Type B pancreatic cell (in vitro differentiated cells): ENCODE measurements around the gene JPH3. TPM values are rescaled to one million over a fixed set of nuclear protein-coding genes. Genes with fewer than 3 reads are reported as not detected.

Experiments used
- DNase-seq: peaks from one replicate; pipeline ENCODE4 v3.0.0; 2021; ENCODE audit warnings: mixed read lengths; ENCODE audit not compliant: unreplicated experiment; ENCODE audit errors: extremely low spot score
- H3K27ac Mint-ChIP-seq: 2 replicates; pipeline ENCODE4 v1.8.0; 2021; ENCODE audit warnings: mild to moderate bottlenecking, mixed read lengths
- H3K27me3 Mint-ChIP-seq: 2 replicates; pipeline ENCODE4 v1.8.0; 2021; ENCODE audit warnings: mixed read lengths
- H3K36me3 Mint-ChIP-seq: 2 replicates; pipeline ENCODE4 v1.8.0; 2021; ENCODE audit warnings: mixed read lengths
- H3K4me1 Mint-ChIP-seq: one replicate; pipeline ENCODE4 v1.8.0; 2021; ENCODE audit warnings: mixed read lengths; ENCODE audit not compliant: unreplicated experiment
- H3K4me3 Mint-ChIP-seq: 2 replicates; pipeline ENCODE4 v1.8.0; 2021; ENCODE audit warnings: mild to moderate bottlenecking, mixed read lengths
- H3K9me3 Mint-ChIP-seq: 2 replicates; pipeline ENCODE4 v1.8.0; 2021; ENCODE audit warnings: mixed read lengths
- CTCF ChIP-seq: fragments of 200-600 bp; sonication (generic); conservative IDR thresholded peaks from 2 replicates; pipeline ENCODE4 v1.5.0; 2021; ENCODE audit warnings: antibody characterized with exemption, mild to moderate bottlenecking
- total RNA-seq: library from RNA; stranded (reverse); gene quantifications from 2 replicates; pipeline ENCODE4 v1.2.1, GENCODE V29; 2021; ENCODE audit warnings: low replicate concordance

JPH3 gene
- total RNA-seq, 1 donor from 2014 or later = 7.2 TPM

DNA sequence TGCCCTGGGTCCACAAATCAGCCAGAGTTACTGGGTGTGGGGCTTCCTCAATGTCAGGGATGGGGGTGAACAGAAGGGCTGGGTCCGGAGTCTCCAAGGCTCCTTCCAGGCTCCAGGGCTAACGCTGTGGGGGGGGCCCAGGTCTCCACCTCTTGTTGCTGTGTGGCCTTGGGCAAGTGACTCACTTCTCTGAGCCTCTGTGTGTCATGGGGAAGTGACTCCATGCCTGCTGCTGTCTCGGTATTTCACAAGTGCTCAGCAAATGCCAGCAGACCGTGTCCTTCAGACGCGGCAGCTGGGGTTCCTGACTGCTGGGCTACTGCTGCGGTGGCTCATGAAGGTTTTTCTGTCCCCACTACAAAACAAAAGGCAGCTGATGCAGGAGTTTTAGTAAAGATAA lies 26.6 kb downstream of the JPH3 start:
- Mint-ChIP-seq H3K27ac (no peak overlapping the region), H3K36me3 (no peaks in the 10 kb centered on the region), H3K9me3 (peaks cover 6% of the 10 kb centered on the region), H3K4me1 (no peaks in the 10 kb centered on the region), H3K4me3 (no peak overlapping the region), H3K27me3 (peaks cover 6% of the 10 kb centered on the region)
- no peak for DNase-seq
- no peak for TF ChIP-seq CTCF

GRCh38 chr16:87631067-87631466 lies 28.8 kb downstream of the JPH3 start:
- Mint-ChIP-seq H3K4me1 (no peaks in the 10 kb centered on the region), H3K4me3 (no peak overlapping the region), H3K27me3 (peaks cover 6% of the 10 kb centered on the region), H3K9me3 (peaks cover 6% of the 10 kb centered on the region), H3K36me3 (no peaks in the 10 kb centered on the region), H3K27ac (no peak overlapping the region)
- DNase-seq = no peak
- no peak for TF ChIP-seq CTCF

DNA sequence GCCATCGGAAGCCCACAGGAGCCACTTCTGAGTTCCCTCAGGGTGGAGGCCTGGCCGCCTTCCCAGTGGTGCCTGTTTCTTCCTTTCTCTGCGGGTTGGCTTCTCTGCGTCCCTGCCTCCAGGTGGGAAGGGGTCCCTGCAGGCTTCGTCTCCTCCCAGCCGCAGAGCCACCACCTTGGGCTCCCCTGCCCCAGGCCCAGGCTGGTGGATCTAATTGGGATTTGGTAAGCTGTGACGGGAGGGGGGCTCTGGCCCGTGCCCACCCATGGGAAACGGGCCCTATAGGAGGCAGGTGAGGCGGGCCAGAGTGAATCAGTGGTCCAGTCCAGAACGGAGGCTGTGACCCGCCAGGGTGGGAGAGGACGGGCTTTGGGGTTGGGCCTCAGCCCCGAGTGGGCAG lies 32.1 kb downstream of the JPH3 start:
- no peak for TF ChIP-seq CTCF
- Mint-ChIP-seq H3K27me3 (peaks cover 9% of the 10 kb centered on the region), H3K9me3 (peaks cover 6% of the 10 kb centered on the region), H3K27ac (no peak overlapping the region), H3K4me3 (no peak overlapping the region), H3K4me1 (no peaks in the 10 kb centered on the region), H3K36me3 (no peaks in the 10 kb centered on the region)
- DNase-seq = no peak

DNA sequence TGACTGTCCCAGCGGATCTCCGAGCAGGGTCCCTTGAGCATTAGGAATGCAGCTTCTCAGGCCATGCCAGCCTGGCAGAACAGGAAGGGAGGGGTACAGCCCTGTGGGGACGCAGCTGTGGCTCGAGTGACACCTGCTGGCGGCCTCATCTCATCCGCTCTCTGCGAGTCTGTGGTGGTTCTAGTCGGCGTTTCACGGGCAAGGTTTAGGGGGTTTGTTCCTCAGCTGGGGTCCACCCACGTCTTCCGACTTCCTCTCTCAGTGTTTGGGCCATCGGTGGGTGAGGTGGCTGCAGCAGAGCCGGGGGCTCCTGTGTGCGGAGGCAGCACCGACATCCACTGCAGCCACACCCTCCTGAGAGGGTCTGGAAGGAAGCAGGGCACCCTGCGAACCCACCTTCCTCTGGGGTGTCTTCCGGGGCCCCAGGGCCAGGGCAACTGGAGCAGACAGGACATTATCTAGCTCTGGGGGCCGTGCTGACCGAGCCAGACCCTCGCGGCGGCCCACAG lies 33.3 kb downstream of the JPH3 start:
- H3K4me1 Mint-ChIP-seq = no peaks in the 10 kb centered on the region
- peaks cover 9% of the 10 kb centered on the region for H3K27me3 Mint-ChIP-seq
- H3K9me3 Mint-ChIP-seq = peaks cover 6% of the 10 kb centered on the region
- DNase-seq = no peak
- no peak overlapping the region for H3K4me3 Mint-ChIP-seq
- TF ChIP-seq CTCF = peak; percentile 72
- H3K36me3 Mint-ChIP-seq = no peaks in the 10 kb centered on the region
- no peak overlapping the region for H3K27ac Mint-ChIP-seq

- Mint-ChIP-seq H3K9me3 (peaks cover 1% of the 10 kb centered on the region), H3K27ac (no peak overlapping the region), H3K36me3 (no peaks in the 10 kb centered on the region), H3K27me3 (peaks cover 8% of the 10 kb centered on the region), H3K4me1 (no peaks in the 10 kb centered on the region), H3K4me3 (no peak overlapping the region)
- peak; percentile 80 for TF ChIP-seq CTCF
- DNase-seq = no peak
Observed at GRCh38 chr16:87636050-87636684, 33.9 kb downstream of the JPH3 start.
